Measurements from ENCODE around the gene BICD1. TPM values are rescaled to one million over a fixed set of nuclear protein-coding genes. Genes with fewer than 3 reads are reported as not detected.
A peak's percentile ranks its signal among the peaks of the same experiment; 100 is the strongest.

BICD1 gene
- total RNA-seq, 1 donor from 2014 or later, result 13.1 TPM

DNA sequence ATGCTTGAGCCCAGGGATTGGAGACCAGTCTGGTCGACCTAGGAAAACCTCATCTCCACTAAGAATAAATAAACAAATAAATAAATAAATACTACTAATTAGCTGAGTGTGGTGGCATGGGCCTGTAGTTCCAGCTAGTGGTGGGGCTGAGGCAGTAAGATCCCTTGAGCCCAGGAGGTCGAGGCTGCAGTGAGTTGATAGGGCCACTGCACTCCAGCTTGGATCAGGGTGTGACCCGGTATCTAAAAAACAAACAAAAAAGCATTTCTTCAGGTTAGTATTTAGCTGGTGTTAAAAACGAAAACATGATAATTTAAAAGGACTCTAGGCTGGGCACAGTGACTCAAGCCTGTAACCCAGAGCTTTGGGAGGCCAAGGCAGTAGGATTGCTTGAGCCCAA lies 291.5 kb downstream of the BICD1 start:
- no peak for DNase-seq (ENCODE audit: low read depth)
- Histone ChIP-seq H3K36me3 (ENCODE audit: control insufficient read depth, insufficient read depth, low read length) (no peaks in the 10 kb centered on the region), H3K4me3 (ENCODE audit: low read depth, low read length) (no peak overlapping the region), H3K27me3 (ENCODE audit: control insufficient read depth, insufficient read depth, low read length) (no peaks in the 10 kb centered on the region)
- TF ChIP-seq CTCF (IDR thresholded peaks at IDR 0.05; ENCODE audit: insufficient read depth, low read length, poor library complexity, severe bottlenecking), result no peak

- Histone ChIP-seq H3K27me3 (ENCODE audit: control insufficient read depth, insufficient read depth, low read length) (no peaks in the 10 kb centered on the region), H3K36me3 (ENCODE audit: control insufficient read depth, insufficient read depth, low read length) (no peaks in the 10 kb centered on the region), H3K4me3 (ENCODE audit: low read depth, low read length) (peak overlapping the region; percentile 80)
- TF ChIP-seq CTCF (IDR thresholded peaks at IDR 0.05; ENCODE audit: insufficient read depth, low read length, poor library complexity, severe bottlenecking), result no peak
- no peak for DNase-seq (ENCODE audit: low read depth)
These were observed 292.2 kb downstream of the BICD1 start for GRCh38 chr12:32398816-32399369.

DNA sequence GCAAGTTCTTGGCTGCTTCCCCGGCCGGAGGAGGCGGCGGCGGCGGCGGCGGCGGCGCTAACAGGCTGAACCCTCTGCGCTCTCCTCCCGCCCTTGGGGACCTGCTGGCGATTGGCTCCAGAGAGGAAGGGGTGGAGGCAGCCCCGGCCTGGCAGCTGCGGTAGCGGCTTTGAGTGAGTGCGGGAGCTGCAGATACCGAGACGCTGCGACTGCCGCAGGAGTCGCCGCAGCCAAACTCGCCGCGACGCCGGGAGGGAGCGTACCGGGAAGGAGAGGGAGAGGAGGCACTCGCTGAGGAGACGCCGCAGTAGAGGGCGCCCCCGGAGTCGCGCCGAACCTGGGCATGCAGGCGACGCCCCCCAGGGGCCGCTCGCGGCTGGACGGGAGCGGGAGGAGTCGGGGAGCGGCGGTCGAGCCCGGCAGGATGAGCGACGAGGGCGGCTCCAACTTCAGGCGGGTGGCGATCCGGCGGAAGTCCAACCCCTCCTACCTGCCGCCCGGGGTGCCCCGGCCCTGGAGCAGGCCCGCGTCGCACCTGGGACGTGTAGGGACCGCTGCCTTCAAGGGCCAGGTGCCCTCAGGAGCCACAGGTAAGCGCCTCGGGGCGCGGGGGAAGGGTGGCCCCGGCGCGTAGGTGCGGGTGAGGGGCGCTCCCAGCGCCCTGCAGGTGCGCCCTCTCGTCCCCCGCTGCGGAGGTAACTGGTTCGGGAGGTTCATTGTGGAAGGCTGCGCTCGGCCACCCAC lies 292.9 kb downstream of the BICD1 start, which contains the start of gene FGD4:
Gene FGD4 (plus strand): TSS at position 189 of the 744 bp plus-strand sequence.
- Histone ChIP-seq H3K4me3 (ENCODE audit: low read depth, low read length) (peak within 1 kb of the TSS; percentile 80), H3K27me3 (ENCODE audit: control insufficient read depth, insufficient read depth, low read length) (no peaks in the 10 kb centered on the region), H3K36me3 (ENCODE audit: control insufficient read depth, insufficient read depth, low read length) (no peaks in the 10 kb centered on the region)
- DNase-seq (ENCODE audit: low read depth), result no peak
- peak; percentile 43 for TF ChIP-seq CTCF (IDR thresholded peaks at IDR 0.05; ENCODE audit: insufficient read depth, low read length, poor library complexity, severe bottlenecking)

- no peak for DNase-seq (ENCODE audit: low read depth)
These were observed 293.5 kb downstream of the BICD1 start for GRCh38 chr12:32400114-32400672.

DNA sequence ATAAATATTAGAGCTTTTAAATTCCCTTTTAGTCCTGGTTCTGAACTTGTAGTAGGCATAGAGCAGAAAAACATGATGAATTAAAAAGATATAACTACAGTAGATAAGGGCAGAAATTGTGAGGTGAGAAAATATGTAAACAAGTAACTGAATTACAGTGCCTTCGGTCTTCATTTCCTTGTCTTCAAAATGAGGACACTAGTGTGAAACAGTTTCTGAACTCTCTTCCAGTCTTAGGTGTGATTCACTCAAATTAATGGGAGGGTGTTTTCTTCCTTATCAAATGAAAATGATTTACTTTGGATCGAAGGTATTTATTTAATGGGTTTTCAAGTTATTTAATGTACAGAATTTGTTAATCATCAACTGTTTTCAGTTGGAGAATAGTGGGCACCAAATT lies 294.2 kb downstream of the BICD1 start:
- H3K36me3 ChIP-seq (ENCODE audit: control insufficient read depth, insufficient read depth, low read length), result no peaks in the 10 kb centered on the region
- no peak for TF ChIP-seq CTCF (IDR thresholded peaks at IDR 0.05; ENCODE audit: insufficient read depth, low read length, poor library complexity, severe bottlenecking)
- H3K27me3 ChIP-seq (ENCODE audit: control insufficient read depth, insufficient read depth, low read length), result no peaks in the 10 kb centered on the region
- no peak for DNase-seq (ENCODE audit: low read depth)
- peak overlapping the region; percentile 80 for H3K4me3 ChIP-seq (ENCODE audit: low read depth, low read length)

More at GRCh38 chr12:32400114-32400672, 293.5 kb downstream of the BICD1 start:
- Histone ChIP-seq H3K4me3 (ENCODE audit: low read depth, low read length) (peak overlapping the region; percentile 80), H3K36me3 (ENCODE audit: control insufficient read depth, insufficient read depth, low read length) (no peaks in the 10 kb centered on the region), H3K27me3 (ENCODE audit: control insufficient read depth, insufficient read depth, low read length) (no peaks in the 10 kb centered on the region)
- no peak for TF ChIP-seq CTCF (IDR thresholded peaks at IDR 0.05; ENCODE audit: insufficient read depth, low read length, poor library complexity, severe bottlenecking)
